HG03097 (cell line): ENCODE data around the gene RBM34.
A peak's percentile ranks its signal among the peaks of the same experiment; 100 is the strongest.
"Not testable (repeated sequence)": the region's sequence is repeated elsewhere in the genome, so short reads cannot be mapped to it uniquely, and the experiment has no call there.

Experiments used
- ATAC-seq: cut with Tn5 transposase; IDR thresholded peaks from one replicate; pipeline ENCODE4 v1.9.1; 2021; ENCODE audit not compliant: unreplicated experiment, low FRiP score

The RBM34 gene

GRCh38 chr1:235122348-235122747 lies 38.7 kb downstream of the RBM34 start:
- ATAC-seq = no peak

- ATAC-seq = no peak
These were observed 47.7 kb downstream of the RBM34 start for GRCh38 chr1:235113183-235113917.

- no peak for ATAC-seq
These were observed 48.5 kb downstream of the RBM34 start for GRCh38 chr1:235112297-235113182.

GRCh38 chr1:235111107-235111506 lies 49.9 kb downstream of the RBM34 start:
- ATAC-seq = no peak

- no peak for ATAC-seq
These were observed 52.2 kb downstream of the RBM34 start for GRCh38 chr1:235108876-235109275.

GRCh38 chr1:235108185-235108593 lies 52.9 kb downstream of the RBM34 start:
- no peak for ATAC-seq

- ATAC-seq = no peak
These were observed 53.5 kb downstream of the RBM34 start for GRCh38 chr1:235107368-235108184.

- ATAC-seq = no peak
These were observed 54.6 kb downstream of the RBM34 start for GRCh38 chr1:235106457-235106856.

- ATAC-seq = peak; percentile 80
These were observed 55.7 kb downstream of the RBM34 start for GRCh38 chr1:235105051-235106043.

GRCh38 chr1:235102993-235103411 lies 58.0 kb downstream of the RBM34 start:
- ATAC-seq = no peak

- ATAC-seq = no peak
These were observed 58.8 kb downstream of the RBM34 start for GRCh38 chr1:235102259-235102582.

GRCh38 chr1:235101558-235102258 lies 59.3 kb downstream of the RBM34 start:
- no peak for ATAC-seq

- ATAC-seq = no peak
These were observed 60.8 kb downstream of the RBM34 start for GRCh38 chr1:235100194-235100772.

- no peak for ATAC-seq
These were observed 62.1 kb downstream of the RBM34 start for GRCh38 chr1:235098991-235099390.

- ATAC-seq = no peak
These were observed 62.5 kb downstream of the RBM34 start for GRCh38 chr1:235098547-235098946.

- ATAC-seq = not testable (repeated sequence)
These were observed 63.5 kb downstream of the RBM34 start for GRCh38 chr1:235097501-235097900.

- ATAC-seq = no peak
These were observed 65.0 kb downstream of the RBM34 start for GRCh38 chr1:235095938-235096562.
